Prostate gland (tissue), 2 donors: ENCODE data around the gene ALPK3. TPM values are rescaled to one million over a fixed set of nuclear protein-coding genes. Genes with fewer than 3 reads are reported as not detected.

Source experiments
- DNase-seq: peaks from one replicate; pipeline ENCODE4 v3.0.0-alpha.2; 2019; ENCODE audit warnings: low spot score
- H3K27ac ChIP-seq, 2 donors: fragments of 200-600 bp; sonication (generic); 2 replicates each; pipeline ENCODE4 v1.5.1; 2017 to 2019
- H3K27me3 ChIP-seq: fragments of 200-600 bp; sonication (generic); replicated peaks from 2 replicates; pipeline ENCODE4 v1.5.1; 2019; ENCODE audit not compliant: insufficient read depth
- H3K36me3 ChIP-seq, 2 donors: fragments of 200-600 bp; sonication (generic); 1 replicate in 1 of 2; 2 replicates in 1 of 2; pipeline versions ENCODE4 v1.5.1 to v1.8.1; 2017 to 2019
- H3K4me1 ChIP-seq: fragments of 200-600 bp; sonication (generic); replicated peaks from 2 replicates; pipeline ENCODE4 v1.5.1; 2019
- H3K4me3 ChIP-seq, 2 donors: fragments of 200-600 bp; sonication (generic); 2 replicates each; pipeline ENCODE4 v1.5.1; 2017 to 2019
- H3K9me3 ChIP-seq: fragments of 200-600 bp; sonication (generic); 2 replicates; pipeline ENCODE4 v1.5.1; 2017
- CTCF ChIP-seq, 4 experiments: fragments of 200-600 bp in 2 of 4; fragments of 450-650 bp in 2 of 4; sonication (generic) in 2 of 4; IDR thresholded peaks; 1 replicate in 3 of 4; 2 replicates in 1 of 4; pipeline ENCODE4 v1.5.1; 2016 to 2019; ENCODE audit warnings: antibody characterized with exemption in 4 of 4, mild to moderate bottlenecking in 2 of 4, moderate library complexity in 2 of 4
- POLR2A ChIP-seq: fragments of 450-650 bp; IDR thresholded peaks from one replicate; pipeline ENCODE4 v1.6.1; 2016; ENCODE audit warnings: antibody characterized with exemption, mild to moderate bottlenecking
- POLR2AphosphoS5 ChIP-seq: sonication (generic); formaldehyde crosslinking; IDR thresholded peaks from one replicate; pipeline ENCODE4 v1.6.1; 2017; ENCODE audit warnings: antibody characterized with exemption
- WGBS: methylation state at CpG from one replicate; pipeline ENCODE4 v1.1.5; 2018; 5-methylcytosine and 5-hydroxymethylcytosine counted together
- intact Hi-C: fragments of 100-400 bp; cut with DNase I; formaldehyde crosslinking; loops from one replicate; pipeline ENCODE4 v1.14.2; 2022
- total RNA-seq, 2 donors: library from RNA; depleted of rRNA; stranded (reverse); fragments of >200 nt; gene quantifications; one replicate each; pipeline ENCODE4 v1.1.0, GENCODE V29; 2016

The ALPK3 gene
- total RNA-seq, 2 donors from 2014 or later = 0.68 to 7.2 TPM

- Histone ChIP-seq H3K9me3 (no peaks in the 10 kb centered on the region), H3K27me3 (no peaks in the 10 kb centered on the region), H3K36me3 (peaks cover 8 to 12% of the 10 kb centered on the region in 2 donors), H3K4me1 (no peaks in the 10 kb centered on the region), H3K4me3 (no peak overlapping the region), H3K27ac (no peak overlapping the region)
- no peak for DNase-seq
- intact Hi-C loops = no loop called here
- TF ChIP-seq CTCF (IDR thresholded peaks at IDR 0.05) = no peak
- no peak for TF ChIP-seq POLR2A
- TF ChIP-seq POLR2AphosphoS5 = no peak
- 72% methylated on average over 3 of the region's 3 CpGs for WGBS
These were observed 16.8 kb upstream of the ALPK3 start for GRCh38 chr15:84800365-84800806.

GRCh38 chr15:84804005-84804900 lies 12.9 kb upstream of the ALPK3 start:
- no peak for TF ChIP-seq CTCF (IDR thresholded peaks at IDR 0.05)
- no peak for TF ChIP-seq POLR2A
- TF ChIP-seq POLR2AphosphoS5 = no peak
- 33% methylated on average over 4 of the region's 4 CpGs for WGBS
- intact Hi-C loops = no loop called here
- H3K36me3 ChIP-seq = peaks cover 0 to 8% of the 10 kb centered on the region in 2 donors
- DNase-seq = no peak
- no peak overlapping the region for H3K27ac ChIP-seq
- no peaks in the 10 kb centered on the region for H3K9me3 ChIP-seq
- no peak overlapping the region for H3K4me3 ChIP-seq
- H3K4me1 ChIP-seq = no peaks in the 10 kb centered on the region
- no peaks in the 10 kb centered on the region for H3K27me3 ChIP-seq

GRCh38 chr15:84805221-84805620 lies 11.9 kb upstream of the ALPK3 start:
- no peak for TF ChIP-seq CTCF (IDR thresholded peaks at IDR 0.05)
- no peak for TF ChIP-seq POLR2AphosphoS5
- TF ChIP-seq POLR2A = no peak
- 29% methylated on average over 1 of the region's 1 CpG for WGBS
- intact Hi-C loops = no loop called here
- no peak overlapping the region for H3K4me3 ChIP-seq
- DNase-seq = no peak
- no peak overlapping the region for H3K27ac ChIP-seq
- H3K36me3 ChIP-seq = peaks cover 0 to under 1% of the 10 kb centered on the region in 2 donors
- H3K9me3 ChIP-seq = no peaks in the 10 kb centered on the region
- H3K27me3 ChIP-seq = no peaks in the 10 kb centered on the region
- H3K4me1 ChIP-seq = no peaks in the 10 kb centered on the region

- Histone ChIP-seq H3K27me3 (no peaks in the 10 kb centered on the region), H3K36me3 (no peaks in the 10 kb centered on the region), H3K4me3 (no peak overlapping the region), H3K9me3 (no peaks in the 10 kb centered on the region), H3K27ac (no peak overlapping the region), H3K4me1 (no peaks in the 10 kb centered on the region)
- DNase-seq = no peak
- TF ChIP-seq POLR2A (no peak), CTCF (IDR thresholded peaks at IDR 0.05) (no peak), POLR2AphosphoS5 (no peak)
- 75% methylated on average over 3 of the region's 3 CpGs for WGBS
- intact Hi-C loops = no loop called here
These were observed 9.9 kb upstream of the ALPK3 start for GRCh38 chr15:84807228-84807627.
